Measurements from ENCODE around the gene PPIL6.

PPIL6 gene

DNA sequence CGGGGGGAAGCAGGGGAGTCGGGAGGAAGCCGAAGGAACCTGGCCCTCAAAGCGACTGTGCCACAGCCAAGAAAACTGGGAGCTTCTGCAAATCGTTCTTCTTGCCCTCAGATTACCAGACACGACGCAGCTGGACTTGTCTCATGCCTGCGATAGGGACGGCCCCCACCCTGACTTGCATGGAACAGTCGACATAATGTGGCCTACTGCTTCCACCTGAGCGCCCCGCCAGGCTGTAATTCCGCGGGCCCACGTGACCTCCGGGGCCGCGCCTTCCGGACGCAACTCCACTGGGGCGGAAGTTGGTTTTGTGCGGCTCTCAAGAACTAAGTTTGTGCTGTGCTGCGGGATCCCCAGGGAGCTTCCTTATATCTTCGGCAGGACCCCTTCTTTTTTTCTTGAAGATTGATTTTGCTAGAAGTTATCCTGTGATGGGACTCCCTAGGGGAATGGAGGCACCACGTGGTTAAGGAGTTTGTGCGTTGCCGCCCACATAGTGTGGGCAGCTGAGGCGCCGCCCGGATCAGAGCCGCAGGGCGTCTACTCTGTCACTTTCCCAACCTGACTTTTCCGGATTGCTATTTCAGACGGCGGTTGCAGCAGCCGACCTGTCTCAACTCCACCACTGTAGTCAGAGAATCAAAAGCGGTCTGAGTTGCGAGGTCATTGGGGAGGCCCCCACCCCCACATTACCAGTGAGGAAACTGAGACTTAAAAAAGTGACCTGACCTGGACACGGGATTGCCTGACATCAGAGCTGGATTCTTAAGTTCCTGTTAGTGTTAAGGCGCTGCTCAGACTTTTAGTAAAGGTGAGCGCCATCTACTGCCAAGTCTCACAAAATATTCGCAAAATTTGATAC, 57.6 kb downstream of the PPIL6 start:
- H3K4me3 ChIP-seq (ENCODE audit: low read length) = peak overlapping the region; percentile 87
- peak overlapping the region; percentile 84 for H2AFZ ChIP-seq (ENCODE audit: low read depth, low read length)
- peak overlapping the region; percentile 89 for H3K4me2 ChIP-seq (ENCODE audit: low read length)
- H3K36me3 ChIP-seq (replicated peaks; ENCODE audit: low read depth, low read length) = peaks cover 17% of the 10 kb centered on the region
- H3K9me3 ChIP-seq (ENCODE audit: insufficient read depth, low read length) = no peaks in the 10 kb centered on the region
- H3K9ac ChIP-seq (ENCODE audit: low read length) = peak overlapping the region; percentile 98
- peaks cover 43% of the 10 kb centered on the region for H3K79me2 ChIP-seq (ENCODE audit: low read length)
- H4K20me1 ChIP-seq (ENCODE audit: insufficient read depth, low read length) = peaks cover 34% of the 10 kb centered on the region
- TF ChIP-seq CTCF (IDR thresholded peaks at IDR 0.05; ENCODE audit: low read depth, low read length) (peak; percentile 65), EZH2phosphoT487 (IDR thresholded peaks at IDR 0.05; ENCODE audit: low read depth) (no peak)
- H3K4me1 ChIP-seq (ENCODE audit: low read length) = peaks cover 22% of the 10 kb centered on the region
- H3K27me3 ChIP-seq (ENCODE audit: low read depth, low read length) = no peaks in the 10 kb centered on the region; the same call in 1 of the 2 replicates
- peak overlapping the region; percentile 90 for H3K27ac ChIP-seq (ENCODE audit: low read length)

- peak within 1 kb of the TSS; percentile 89 for H3K4me2 ChIP-seq (ENCODE audit: low read length)
- no peaks in the 10 kb centered on the region; the same call in 1 of the 2 replicates for H3K27me3 ChIP-seq (ENCODE audit: low read depth, low read length)
- H2AFZ ChIP-seq (ENCODE audit: low read depth, low read length) = peak within 1 kb of the TSS; percentile 84
- peaks cover 24% of the 10 kb centered on the region for H3K36me3 ChIP-seq (replicated peaks; ENCODE audit: low read depth, low read length)
- H3K27ac ChIP-seq (ENCODE audit: low read length) = peak within 1 kb of the TSS; percentile 90
- peaks cover 51% of the 10 kb centered on the region for H3K79me2 ChIP-seq (ENCODE audit: low read length)
- peak within 1 kb of the TSS; percentile 87 for H3K4me3 ChIP-seq (ENCODE audit: low read length)
- TF ChIP-seq CTCF (IDR thresholded peaks at IDR 0.05; ENCODE audit: low read depth, low read length) (no peak), EZH2phosphoT487 (IDR thresholded peaks at IDR 0.05; ENCODE audit: low read depth) (no peak)
- peaks cover 42% of the 10 kb centered on the region for H4K20me1 ChIP-seq (ENCODE audit: insufficient read depth, low read length)
- H3K9ac ChIP-seq (ENCODE audit: low read length) = peak within 1 kb of the TSS; percentile 98
- peaks cover 22% of the 10 kb centered on the region for H3K4me1 ChIP-seq (ENCODE audit: low read length)
- H3K9me3 ChIP-seq (ENCODE audit: insufficient read depth, low read length) = no peaks in the 10 kb centered on the region
Observed at GRCh38 chr6:109381747-109382575, 58.5 kb downstream of the PPIL6 start, which contains the start of gene CD164. CD164 (minus strand) TSS chr6:109382467; CDS start chr6:109382378, 89 bp downstream.

DNA sequence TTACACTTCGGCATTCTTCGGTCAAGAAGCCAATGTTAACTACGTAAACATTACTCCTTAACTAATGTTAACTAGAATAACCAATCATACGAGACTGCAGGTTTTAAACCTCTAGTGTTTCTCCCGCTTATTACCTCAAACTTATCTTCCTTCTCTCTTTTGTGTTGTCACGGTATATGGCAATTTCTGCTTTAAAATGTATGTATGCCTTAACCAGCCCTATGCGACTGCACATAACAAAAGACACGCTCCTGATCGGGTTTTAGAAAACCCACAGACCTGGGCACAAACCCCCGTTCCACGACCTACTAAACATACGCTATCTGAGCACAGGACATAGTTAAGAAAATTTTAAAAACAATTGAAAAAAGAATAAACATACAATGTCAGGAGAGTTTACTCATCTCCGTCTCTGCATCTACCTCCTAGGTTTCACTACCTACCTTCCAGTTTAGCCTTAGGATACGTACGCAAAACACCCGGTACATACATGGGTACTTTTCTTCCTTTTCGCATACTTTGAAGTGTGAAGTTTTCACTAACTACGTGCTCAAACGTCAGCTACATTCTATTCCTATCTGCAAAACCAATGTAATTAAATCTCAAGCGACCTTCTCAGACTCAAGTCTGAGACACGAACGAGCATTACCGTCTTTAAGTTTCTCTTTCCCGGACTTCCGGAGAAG, 59.2 kb downstream of the PPIL6 start:
- Histone ChIP-seq H4K20me1 (ENCODE audit: insufficient read depth, low read length) (peaks cover 46% of the 10 kb centered on the region), H3K79me2 (ENCODE audit: low read length) (peaks cover 56% of the 10 kb centered on the region), H2AFZ (ENCODE audit: low read depth, low read length) (no peak overlapping the region; the same call in 1 of the 2 replicates), H3K27me3 (ENCODE audit: low read depth, low read length) (no peaks in the 10 kb centered on the region; the same call in 1 of the 2 replicates), H3K9me3 (ENCODE audit: insufficient read depth, low read length) (no peaks in the 10 kb centered on the region), H3K9ac (ENCODE audit: low read length) (peak overlapping the region; percentile 98), H3K36me3 (replicated peaks; ENCODE audit: low read depth, low read length) (peaks cover 29% of the 10 kb centered on the region), H3K4me2 (ENCODE audit: low read length) (peak overlapping the region; percentile 89), H3K27ac (ENCODE audit: low read length) (peak overlapping the region; percentile 90), H3K4me3 (ENCODE audit: low read length) (peak overlapping the region; percentile 87), H3K4me1 (ENCODE audit: low read length) (peaks cover 22% of the 10 kb centered on the region)
- TF ChIP-seq EZH2phosphoT487 (IDR thresholded peaks at IDR 0.05; ENCODE audit: low read depth) (no peak), CTCF (IDR thresholded peaks at IDR 0.05; ENCODE audit: low read depth, low read length) (no peak)

All from OCI-LY3 (cell line).